Mucosa of descending colon (tissue), 3 donors: ENCODE results near the gene APOBR. TPM values are rescaled to one million over a fixed set of nuclear protein-coding genes. Genes with fewer than 3 reads are reported as not detected.

Experiments used
- ATAC-seq: fragments of 200-7000 bp; cut with Tn5 transposase; one replicate; pipeline ENCODE4 v1.9.1; 2020; ENCODE audit warnings: mild to moderate bottlenecking, moderate library complexity
- DNase-seq, 3 donors: peaks; one replicate each; pipeline ENCODE4 v3.0.0-alpha.2; 2020
- H3K36me3 ChIP-seq: fragments of 200-600 bp; one replicate; pipeline ENCODE4 v1.8.0; 2021; ENCODE audit warnings: low read depth, mild to moderate bottlenecking
- H3K4me1 ChIP-seq: fragments of 200-600 bp; one replicate; pipeline ENCODE4 v1.8.0; 2021; ENCODE audit warnings: low read depth, mild to moderate bottlenecking
- H3K4me3 ChIP-seq: fragments of 200-600 bp; one replicate; pipeline ENCODE4 v1.8.0; 2021; ENCODE audit warnings: mild to moderate bottlenecking
- H3K9me3 ChIP-seq: fragments of 200-600 bp; one replicate; pipeline ENCODE4 v1.8.0; 2021; ENCODE audit warnings: mild to moderate bottlenecking
- intact Hi-C, 2 donors: fragments of 100-400 bp; cut with DNase I in 1 of 2; cut with micrococcal nuclease in 1 of 2; formaldehyde crosslinking; loops; one replicate each; pipeline versions ENCODE4 v1.11.0 to v1.11.1; 2022; cut with DNase I, micrococcal nuclease
- total RNA-seq, 3 donors: library from RNA; stranded (reverse); fragmentation: NEBNext Ultra II Directional in 2 of 3; extraction: Animal tissue kit (Norgen Biotek cat#: 25700) in 2 of 3; gene quantifications; one replicate each; pipeline versions ENCODE4 v1.2.1 to v1.2.4, GENCODE V29; 2021 to 2023
- TF ChIP-seq, protein P1 (sequence below): fragments of 200-600 bp; IDR thresholded peaks from one replicate; pipeline ENCODE4 v1.8.0; 2022; ENCODE audit warnings: antibody characterized with exemption, mild to moderate bottlenecking
- donor health status: DM: no; HTN: no; CAD: no; lungs with moderate emphysema.
- donor health status: DM: no; HTN: no; CAD: no.
- donor health status: DM: no; HTN: yes; CAD: no.

The APOBR gene
- total RNA-seq, 3 donors from 2014 or later = 28.8 to 65.4 (median 57.2) TPM

DNA sequence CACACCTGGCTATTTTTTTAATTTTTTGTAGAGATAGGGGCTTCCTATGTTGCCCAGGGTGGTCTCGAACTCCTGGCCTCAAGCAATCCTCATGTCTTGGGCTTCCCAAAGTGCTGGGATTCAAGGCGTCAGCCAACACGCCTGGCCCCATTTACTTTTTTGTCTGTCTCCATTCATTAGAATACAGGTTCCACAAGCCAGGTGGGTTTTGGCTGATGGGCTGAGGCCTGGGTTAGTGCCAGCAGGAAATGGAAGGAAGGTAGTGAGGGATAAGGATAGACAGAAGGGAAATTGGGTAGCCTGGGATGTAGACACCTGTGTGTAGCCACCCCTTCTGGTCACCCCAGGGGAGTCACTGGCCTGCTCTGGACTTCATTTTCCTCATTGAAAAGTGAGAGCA lies 16.6 kb downstream of the APOBR start:
- ATAC-seq = no peak
- TF ChIP-seq, protein P1, sequence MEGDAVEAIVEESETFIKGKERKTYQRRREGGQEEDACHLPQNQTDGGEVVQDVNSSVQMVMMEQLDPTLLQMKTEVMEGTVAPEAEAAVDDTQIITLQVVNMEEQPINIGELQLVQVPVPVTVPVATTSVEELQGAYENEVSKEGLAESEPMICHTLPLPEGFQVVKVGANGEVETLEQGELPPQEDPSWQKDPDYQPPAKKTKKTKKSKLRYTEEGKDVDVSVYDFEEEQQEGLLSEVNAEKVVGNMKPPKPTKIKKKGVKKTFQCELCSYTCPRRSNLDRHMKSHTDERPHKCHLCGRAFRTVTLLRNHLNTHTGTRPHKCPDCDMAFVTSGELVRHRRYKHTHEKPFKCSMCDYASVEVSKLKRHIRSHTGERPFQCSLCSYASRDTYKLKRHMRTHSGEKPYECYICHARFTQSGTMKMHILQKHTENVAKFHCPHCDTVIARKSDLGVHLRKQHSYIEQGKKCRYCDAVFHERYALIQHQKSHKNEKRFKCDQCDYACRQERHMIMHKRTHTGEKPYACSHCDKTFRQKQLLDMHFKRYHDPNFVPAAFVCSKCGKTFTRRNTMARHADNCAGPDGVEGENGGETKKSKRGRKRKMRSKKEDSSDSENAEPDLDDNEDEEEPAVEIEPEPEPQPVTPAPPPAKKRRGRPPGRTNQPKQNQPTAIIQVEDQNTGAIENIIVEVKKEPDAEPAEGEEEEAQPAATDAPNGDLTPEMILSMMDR = no peak
- H3K9me3 ChIP-seq = no peaks in the 10 kb centered on the region

DNA sequence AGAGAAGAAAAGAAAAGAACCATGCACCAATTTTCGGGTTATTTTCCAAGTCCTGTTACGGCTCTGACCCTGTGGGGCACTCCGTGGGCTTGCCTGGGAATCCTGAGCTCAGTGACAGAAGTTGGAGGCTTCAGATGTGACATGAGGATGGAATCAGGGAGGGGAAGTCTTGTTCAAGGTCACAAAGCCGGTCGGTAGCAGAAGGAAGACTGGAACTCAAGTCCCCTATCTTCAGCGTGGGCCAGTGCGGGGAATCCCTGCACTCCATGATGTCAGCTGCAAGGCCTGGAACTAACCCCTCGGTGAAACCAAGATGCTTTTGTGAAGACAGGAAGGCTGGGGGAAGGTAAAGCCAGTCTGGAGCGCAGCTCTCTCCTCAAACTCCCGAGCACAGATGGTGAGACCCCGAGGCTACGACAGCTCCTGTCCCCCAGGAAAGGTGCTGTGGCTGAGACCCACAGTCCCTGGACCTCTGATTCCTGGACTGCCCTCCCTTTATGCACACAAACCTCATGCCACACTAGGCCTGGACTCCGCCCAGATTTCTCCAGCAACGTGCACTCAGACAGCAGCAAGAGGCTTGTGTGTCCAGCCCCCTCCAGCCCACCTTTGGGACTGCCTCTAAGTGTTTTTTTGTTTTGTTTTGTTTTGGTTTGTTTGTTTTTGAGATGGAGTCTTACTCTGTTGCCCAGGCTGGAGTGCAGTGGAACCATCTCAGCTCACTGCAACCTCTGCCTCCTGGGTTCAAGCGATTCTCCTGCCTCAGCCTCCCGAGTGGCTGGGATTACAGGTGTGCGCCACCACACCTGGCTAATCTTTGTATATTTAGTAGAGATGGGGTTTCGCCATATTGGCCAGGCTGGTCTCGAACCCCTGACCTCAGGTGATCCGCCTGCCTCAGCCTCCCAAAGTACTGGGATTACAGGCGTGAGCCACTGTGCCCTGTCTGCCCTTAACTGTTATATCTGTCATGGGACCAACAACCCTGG lies 17.7 kb downstream of the APOBR start:
- Histone ChIP-seq H3K36me3 (no peaks in the 10 kb centered on the region), H3K4me1 (no peaks in the 10 kb centered on the region), H3K9me3 (no peaks in the 10 kb centered on the region), H3K4me3 (no peak overlapping the region)
- TF ChIP-seq, protein P1 = no peak
- intact Hi-C loops = no loop called here
- DNase-seq = no peak
- ATAC-seq = peak; percentile 25

More for the DNA sequence above, 16.6 kb downstream of the APOBR start:
- intact Hi-C loops = no loop called here
- no peak for DNase-seq
- H3K4me3 ChIP-seq = no peak overlapping the region
- H3K4me1 ChIP-seq = no peaks in the 10 kb centered on the region
- no peaks in the 10 kb centered on the region for H3K36me3 ChIP-seq

DNA sequence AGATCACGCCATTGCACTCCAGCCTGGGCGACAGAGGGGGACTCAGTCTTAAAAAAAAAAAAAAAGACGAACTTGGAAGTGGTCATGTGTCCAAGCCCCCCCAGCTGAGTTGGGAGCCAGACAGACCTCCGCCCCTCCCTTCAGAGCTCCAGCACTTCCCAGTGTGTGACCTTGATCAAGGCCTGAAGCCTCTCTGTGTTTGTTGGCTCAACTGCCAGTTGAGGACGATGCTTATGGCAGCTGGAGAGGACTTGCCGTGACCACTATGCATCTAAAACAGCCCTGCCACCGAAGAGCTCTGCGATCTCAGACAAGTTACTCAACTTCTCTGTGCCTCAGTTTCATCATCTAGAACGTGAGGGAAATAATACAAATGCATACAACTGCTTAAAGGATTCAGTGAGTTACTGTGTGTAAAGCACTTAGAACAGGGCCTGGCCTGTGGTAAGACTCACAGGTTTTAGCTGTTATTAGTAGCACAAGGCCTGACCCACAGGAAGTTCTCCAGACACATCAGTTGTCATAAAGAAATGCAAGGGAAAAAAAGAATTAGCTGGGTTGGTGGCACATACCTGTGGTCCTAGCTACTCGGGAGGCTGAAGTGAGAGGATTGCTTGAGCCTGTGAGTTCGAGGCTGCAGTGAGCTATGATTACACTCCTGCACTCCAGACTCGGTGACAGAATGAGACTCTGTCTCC lies 19.2 kb downstream of the APOBR start:
- Histone ChIP-seq H3K4me1 (no peaks in the 10 kb centered on the region), H3K4me3 (no peak overlapping the region), H3K36me3 (no peaks in the 10 kb centered on the region), H3K9me3 (no peaks in the 10 kb centered on the region)
- no peak for ATAC-seq
- no peak for DNase-seq
- TF ChIP-seq, protein P1 = no peak
- intact Hi-C loops = no loop called here

DNA sequence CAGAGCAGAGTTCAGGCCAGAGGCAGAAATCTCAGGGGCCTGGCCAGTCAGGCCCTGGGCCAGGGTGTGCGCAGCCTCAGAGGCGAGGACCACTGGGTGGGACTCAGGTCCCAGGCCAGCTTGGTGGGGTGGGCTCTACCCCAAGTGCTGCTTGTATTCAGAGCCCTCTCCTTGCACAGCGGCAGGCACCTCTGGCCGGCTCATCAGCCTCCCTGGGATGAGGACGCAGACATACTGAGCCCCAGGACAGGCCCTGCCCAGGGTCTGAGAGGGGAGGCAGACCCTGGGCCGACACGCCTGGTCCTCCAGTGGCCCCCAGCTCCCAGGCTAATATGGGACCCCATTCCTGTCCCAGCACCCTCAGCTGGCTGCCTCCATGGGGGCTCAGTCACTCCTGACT lies 19.8 kb downstream of the APOBR start:
- ATAC-seq (no peak), DNase-seq (no peak)
- Histone ChIP-seq H3K36me3 (no peaks in the 10 kb centered on the region), H3K9me3 (no peaks in the 10 kb centered on the region), H3K4me3 (no peak overlapping the region), H3K4me1 (no peaks in the 10 kb centered on the region)
- TF ChIP-seq, protein P1 = no peak
- intact Hi-C loops = no loop called here

DNA sequence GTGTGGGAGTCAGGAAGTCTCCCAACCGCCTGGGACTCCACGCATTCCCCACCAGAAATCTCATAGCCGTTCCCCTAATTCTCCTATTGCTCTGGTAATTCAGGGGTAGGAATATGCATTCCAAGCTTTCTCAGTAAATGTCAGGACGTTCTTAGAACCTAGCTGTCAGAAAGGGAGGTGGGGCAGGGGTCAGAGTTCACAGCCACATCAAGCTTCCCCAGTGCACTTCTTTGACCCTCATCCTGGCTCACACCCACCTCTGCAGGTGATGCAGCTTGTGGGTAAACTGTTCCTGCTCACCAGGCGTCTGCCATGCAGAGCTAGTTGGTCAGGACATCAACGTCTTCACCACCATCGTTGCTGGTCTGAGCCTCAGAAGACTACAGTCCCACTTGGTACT lies 26.2 kb downstream of the APOBR start:
- no peaks in the 10 kb centered on the region for H3K4me1 ChIP-seq
- no peak overlapping the region for H3K4me3 ChIP-seq
- DNase-seq (no peak), ATAC-seq (no peak)
- intact Hi-C loops = no loop called here
- H3K9me3 ChIP-seq = no peaks in the 10 kb centered on the region
- TF ChIP-seq, protein P1 = no peak
- H3K36me3 ChIP-seq = no peaks in the 10 kb centered on the region
